TTC549 (cell line): ENCODE measurements around the gene CCN5.
"Not testable (repeated sequence)": the region's sequence is repeated elsewhere in the genome, so short reads cannot be mapped to it uniquely, and the experiment has no call there.

Experiments used
- FAIRE-seq: peaks from 2 replicates; lab custom pipeline; 2012; peaks lifted over from hg19 to GRCh38; lab: Jason Lieb, UNC

CCN5 gene

DNA sequence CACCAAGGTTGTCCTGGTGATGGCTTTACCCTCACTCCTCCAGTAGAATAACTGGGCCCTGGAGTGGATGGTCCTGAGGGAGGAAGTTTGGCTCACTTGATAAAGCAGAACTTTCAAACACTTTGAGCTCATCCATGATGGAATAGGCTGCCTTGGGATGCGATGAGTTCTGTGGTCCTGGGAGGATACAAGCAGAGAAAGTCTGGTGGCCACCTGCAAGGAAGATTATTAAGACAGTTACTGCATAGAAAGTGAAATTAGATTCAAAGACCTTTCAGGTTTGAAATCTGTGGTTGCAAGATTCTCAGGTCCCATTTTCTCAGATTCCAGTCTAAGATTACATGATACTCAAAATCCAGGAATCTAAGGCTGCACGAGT, 19.9 kb upstream of the CCN5 start:
- FAIRE-seq = no peak

DNA sequence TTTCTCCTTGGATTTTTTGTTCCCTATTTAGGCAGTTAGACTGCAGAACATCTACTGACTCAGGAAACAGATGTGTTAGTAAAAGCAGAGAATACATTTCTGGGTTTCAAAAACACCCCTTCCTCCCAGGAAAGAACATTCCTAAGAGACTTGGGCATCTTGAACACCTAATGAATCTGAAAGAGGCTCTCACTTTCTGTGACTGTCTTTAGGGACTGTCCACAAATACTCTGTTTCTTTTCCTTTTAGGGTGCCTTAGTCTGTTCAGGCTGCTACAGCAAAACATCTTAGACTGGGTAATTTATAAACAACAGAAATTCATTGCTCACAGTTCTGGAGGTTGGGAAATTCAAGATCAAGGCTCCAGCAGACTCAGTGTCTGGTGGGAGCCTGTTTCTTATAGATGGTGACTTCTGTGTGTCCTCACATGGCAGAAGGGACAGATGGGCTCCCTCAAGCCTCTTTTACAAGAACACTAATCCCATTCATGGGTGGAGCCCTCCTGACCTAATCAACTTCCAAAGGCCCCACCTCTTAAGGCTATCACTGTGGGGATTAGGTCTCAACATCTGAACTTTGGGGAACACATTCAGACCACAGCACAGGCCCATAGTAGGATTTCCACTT, 19.4 kb upstream of the CCN5 start:
- no peak for FAIRE-seq

- FAIRE-seq = no peak
These were observed 18.9 kb upstream of the CCN5 start for GRCh38 chr20:44696315-44696714.

DNA sequence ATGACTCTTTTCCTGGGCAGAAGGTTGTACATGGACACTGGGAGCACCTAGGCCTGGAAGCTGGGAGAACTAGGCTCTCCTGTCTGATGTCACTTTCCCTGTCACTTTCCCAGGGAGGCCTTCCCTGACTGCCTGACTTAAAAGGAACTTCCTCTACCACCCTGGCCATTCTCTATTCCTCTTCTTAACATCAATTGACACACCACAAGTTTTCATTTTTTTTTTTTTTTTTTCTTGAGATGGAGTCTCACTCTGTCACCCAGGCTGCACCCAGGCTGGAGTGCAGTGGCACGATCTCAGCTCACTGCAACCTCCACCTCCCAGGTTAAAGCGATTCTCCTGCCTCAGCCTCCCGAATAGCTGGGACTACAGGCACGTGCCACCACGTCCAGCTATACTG, 18.1 kb upstream of the CCN5 start:
- not testable (repeated sequence) for FAIRE-seq

GRCh38 chr20:44698351-44698750, 16.8 kb upstream of the CCN5 start:
- FAIRE-seq = no peak

- no peak for FAIRE-seq
These were observed 14.9 kb upstream of the CCN5 start for GRCh38 chr20:44700306-44700705.

DNA sequence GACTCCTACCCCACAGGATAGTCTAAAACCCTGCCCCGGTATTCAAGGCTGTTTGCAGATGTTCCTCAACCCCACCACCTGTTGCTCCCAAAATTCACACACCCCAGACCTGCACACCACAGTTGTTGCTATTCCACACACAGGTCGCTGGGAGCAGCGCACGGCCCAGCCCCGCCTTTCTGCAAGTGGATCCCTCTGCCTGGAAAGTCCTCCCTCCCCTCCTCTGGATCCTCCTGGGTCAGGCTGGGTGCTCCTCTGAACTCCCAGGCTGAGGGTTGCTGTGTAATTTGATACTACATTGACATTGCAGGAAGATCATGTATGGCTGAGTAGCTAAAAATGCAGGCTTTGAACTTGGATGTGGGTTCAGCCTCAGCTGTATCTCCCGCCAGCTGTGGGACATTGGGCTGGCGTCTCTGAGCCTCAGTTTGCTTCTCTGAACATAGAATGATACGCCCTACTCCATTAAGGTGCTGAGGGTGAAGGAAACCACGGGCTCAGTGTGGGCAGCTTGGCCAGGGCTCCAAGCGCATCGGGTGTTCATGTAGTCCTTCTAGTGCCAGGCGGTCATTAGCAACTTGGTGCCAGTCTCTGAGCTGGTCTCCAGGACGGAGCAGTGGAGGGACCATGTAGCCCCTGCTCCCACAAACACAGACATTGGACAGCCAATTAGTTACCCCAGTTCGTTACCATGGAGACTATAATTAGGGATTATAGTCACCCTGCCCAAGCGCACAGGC, 13.9 kb upstream of the CCN5 start:
- no peak for FAIRE-seq

DNA sequence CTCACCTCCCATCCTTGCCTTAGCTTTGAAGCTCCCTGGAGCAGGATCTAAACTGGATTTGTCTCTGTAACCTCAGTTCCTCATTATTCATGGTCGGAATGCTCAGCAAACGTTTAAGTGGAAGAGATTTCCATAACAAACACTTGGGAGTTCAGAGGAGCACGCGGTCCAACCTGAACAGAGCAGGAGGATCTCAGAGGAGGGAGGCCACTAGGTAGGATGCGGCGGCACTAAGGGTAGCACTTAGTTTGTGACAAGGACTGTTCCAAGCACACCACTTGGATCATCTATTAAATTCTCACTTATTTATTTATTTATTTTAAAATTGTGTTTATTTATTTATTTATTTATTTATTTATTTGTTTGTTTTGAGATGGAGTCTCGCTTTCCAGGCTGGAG, 13.3 kb upstream of the CCN5 start:
- no peak for FAIRE-seq

DNA sequence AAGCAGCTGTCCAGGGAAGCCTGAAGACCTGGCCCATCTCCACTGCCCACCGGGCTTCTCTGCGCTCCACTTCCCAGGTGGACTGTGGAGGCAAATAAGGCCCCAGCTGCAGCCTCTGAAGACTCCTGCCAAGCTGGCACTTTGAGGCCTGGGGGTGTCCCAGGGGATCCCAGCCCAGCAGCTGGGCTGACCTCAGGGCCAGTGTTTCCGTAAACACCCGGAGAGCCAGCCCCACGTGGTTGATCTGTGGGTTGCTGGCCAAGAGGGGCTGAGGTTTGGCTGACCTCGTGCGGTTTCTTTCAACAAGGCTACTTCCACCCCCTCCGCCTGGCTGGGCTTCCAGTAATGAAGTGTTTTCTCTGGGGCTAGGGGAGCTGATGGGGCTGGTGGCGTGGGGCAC, 12.4 kb upstream of the CCN5 start:
- no peak for FAIRE-seq

- FAIRE-seq = no peak
These were observed 11.8 kb upstream of the CCN5 start for GRCh38 chr20:44703183-44703925.

- no peak for FAIRE-seq
These were observed 11.1 kb upstream of the CCN5 start for GRCh38 chr20:44703956-44704488.

DNA sequence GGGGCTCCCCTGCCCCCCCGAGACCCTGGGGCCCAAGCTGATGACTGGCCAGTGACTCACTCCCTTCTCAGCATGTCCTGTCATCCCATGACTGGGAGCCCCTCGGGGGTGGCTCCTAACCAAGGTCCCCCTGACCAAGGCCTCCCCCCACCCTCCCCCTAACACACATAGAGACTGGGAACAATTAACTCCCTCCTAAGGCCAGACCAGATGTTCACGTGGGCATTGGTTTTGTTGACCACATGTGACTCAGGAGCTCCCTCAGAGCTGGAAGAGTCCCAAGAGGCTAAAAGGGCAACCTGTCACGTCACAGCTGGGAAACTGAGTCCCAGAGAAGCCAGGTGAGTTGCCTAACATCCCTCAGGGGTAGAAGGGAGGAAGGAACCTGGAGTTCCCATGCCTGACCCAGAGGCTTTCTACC, 10.6 kb upstream of the CCN5 start:
- no peak for FAIRE-seq

- no peak for FAIRE-seq
These were observed 9.6 kb upstream of the CCN5 start for GRCh38 chr20:44705364-44706094.

DNA sequence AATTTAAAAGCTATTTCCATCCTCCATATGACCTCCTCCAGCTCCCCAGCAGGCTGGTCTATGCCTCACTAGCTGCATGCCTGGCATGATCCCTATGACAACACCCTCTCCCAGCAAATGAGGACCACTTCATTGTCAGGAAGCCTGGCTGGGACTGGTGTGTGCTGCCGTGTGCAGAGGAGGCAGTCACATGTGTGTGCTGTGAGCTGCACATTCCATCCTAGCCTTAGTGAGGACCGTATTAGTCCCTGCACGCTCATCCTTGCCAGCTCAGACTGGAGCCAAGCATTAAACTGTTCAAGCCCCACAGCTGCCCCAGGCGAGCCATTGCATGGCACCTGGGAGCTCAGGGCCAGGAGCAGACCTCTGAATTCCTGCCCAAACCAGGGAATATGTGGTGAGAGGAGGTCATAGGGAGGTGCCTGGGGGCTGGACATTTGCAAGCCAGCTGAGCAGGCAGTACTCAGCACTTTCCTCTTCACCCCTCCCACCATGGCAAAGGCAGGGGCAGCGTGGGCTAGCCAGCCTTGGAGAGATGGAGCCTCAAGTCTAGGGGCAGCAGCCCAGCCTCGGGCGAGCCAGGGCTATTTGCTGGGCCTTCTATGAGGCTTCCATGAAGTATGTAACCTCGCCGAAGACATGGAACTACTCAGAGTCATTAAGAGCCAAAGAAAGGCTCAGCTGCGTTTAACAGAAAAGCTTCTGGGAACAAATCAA, 8.7 kb upstream of the CCN5 start:
- FAIRE-seq = no peak

- no peak for FAIRE-seq
These were observed 8.1 kb upstream of the CCN5 start for GRCh38 chr20:44707018-44707579.

DNA sequence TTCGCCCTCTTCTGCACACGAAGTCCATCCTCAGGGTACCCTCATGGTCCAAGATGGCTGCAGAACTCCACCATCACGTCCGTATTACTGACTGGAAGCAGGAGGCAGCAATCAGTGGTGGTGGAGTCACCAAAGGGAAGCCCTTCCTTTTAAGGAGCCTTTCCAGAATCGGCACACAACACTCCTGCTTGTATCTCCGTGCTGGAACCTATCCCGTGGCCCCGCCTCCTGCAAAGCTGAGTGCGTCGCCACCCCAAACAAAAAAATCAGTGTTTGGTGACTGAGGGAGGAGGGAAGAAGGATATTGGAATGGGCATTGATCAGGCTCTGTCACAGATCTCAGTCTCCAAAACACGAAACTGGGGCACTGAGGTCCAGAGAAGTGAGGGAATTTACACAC, 5.8 kb upstream of the CCN5 start:
- FAIRE-seq = no peak

DNA sequence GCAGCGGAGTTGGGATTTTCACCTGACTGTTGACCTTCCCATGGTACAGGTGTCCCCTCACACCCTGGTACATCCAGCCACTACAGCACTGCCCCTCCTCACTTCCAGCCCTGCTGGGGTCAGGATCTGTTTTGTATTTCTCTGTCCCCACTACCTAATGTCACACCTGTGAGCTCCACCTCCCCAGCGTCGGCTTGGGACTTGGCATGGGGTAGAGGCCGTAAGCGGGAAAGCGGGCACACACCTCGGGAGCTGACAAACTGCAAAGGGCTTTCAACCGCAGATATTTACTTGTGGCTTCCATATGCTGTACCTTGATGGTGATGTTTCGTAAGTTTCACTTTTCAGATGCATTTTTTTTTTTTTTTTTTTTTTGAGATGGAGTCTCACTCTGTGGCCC, 5.4 kb upstream of the CCN5 start:
- no peak for FAIRE-seq

GRCh38 chr20:44711237-44711636, 3.9 kb upstream of the CCN5 start:
- FAIRE-seq = no peak

GRCh38 chr20:44714102-44714700, 968 bp upstream of the CCN5 start:
- no peak for FAIRE-seq

DNA sequence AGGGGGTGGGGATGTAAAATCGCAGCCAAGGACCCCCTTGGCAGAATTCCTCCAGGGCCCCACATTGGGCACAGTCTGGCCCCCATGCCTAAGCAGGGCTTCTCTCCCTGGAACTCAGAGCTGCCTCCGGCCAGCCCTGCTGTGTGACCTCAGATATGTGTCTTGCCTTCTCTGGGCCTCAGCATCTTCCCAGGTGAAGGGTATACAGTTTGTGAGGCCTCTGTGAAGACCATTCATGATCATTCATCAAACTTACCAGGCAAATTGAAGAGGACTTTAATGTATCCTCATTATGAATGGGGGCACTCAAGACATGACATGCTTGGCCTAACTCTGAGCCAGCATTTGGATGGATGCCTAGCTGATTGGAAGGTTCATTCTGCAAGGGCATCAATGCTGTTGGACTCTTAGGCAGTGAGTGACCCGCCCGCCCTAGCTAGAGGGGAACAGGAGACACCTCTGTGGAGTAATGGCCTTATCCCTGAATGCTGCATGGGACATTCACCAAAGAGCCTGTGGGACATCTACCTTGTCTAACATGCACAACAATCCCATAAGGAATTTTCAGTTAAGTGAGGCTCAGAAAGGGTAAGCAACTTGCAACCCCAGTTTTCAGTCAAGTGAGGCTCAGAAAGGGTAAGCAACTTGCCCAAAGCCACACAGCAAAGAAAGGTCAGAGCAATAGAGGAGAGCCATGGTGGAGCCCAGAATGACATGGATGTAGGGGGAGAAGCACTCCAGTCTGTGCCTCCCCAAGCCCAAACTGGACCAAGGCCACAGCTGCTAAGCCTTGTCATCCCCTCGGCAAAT, 535 bp downstream of the CCN5 start:
- FAIRE-seq = no peak
